Caco-2 (cell line): Measurements from ENCODE around the gene TCF3. TPM values are rescaled to one million over a fixed set of nuclear protein-coding genes. Genes with fewer than 3 reads are reported as not detected.

Source experiments
- BruUV-seq: library from RNA; stranded (reverse); fragments of 400-500 nt; replicated peaks from 2 replicates; lab custom pipeline; 2021; lab: Mats Ljungman, UMichigan
- CTCF ChIA-PET: fragments of 300-600 bp; sonication (Branson Sonifier 250); formaldehyde crosslinking; loops from one replicate; lab custom pipeline; 2022; ENCODE audit warnings: antibody characterized with exemption; lab: Charles Lee
- POLR2A ChIA-PET: fragments of 300-600 bp; sonication (Branson Sonifier 250); formaldehyde crosslinking; loops from one replicate; lab custom pipeline; 2022; ENCODE audit warnings: antibody characterized with exemption; lab: Charles Lee
- DNase-seq, 2 experiments: peaks; one replicate each; pipeline versions ENCODE4 v3.0.0 to v3.0.0-alpha.2; 2020 to 2022
- H3K27me3 ChIP-seq: replicated peaks from 2 replicates; pipeline ENCODE4 v1.6.0; 2011; ENCODE audit warnings: low read length; ENCODE audit not compliant: control insufficient read depth, insufficient read depth
- H3K36me3 ChIP-seq: 2 replicates; pipeline ENCODE4 v1.5.1; 2011; ENCODE audit warnings: low read length; ENCODE audit not compliant: control insufficient read depth, insufficient read depth
- H3K4me1 ChIP-seq: fragments of 250-450 bp; sonication (Bioruptor Pico); 2 replicates; pipeline ENCODE4 v1.5.1; 2020; ENCODE audit warnings: mild to moderate bottlenecking
- H3K4me3 ChIP-seq: 2 replicates; pipeline ENCODE4 v1.5.1; 2011; ENCODE audit warnings: low read depth, mild to moderate bottlenecking, control low read depth, low read length
- H3K9me3 ChIP-seq: fragments of 250-450 bp; sonication (Bioruptor Pico); 2 replicates; pipeline ENCODE4 v1.5.1; 2020; ENCODE audit warnings: mild to moderate bottlenecking, moderate library complexity
- H3K27ac Mint-ChIP-seq: one replicate; pipeline ENCODE4 v1.8.0; 2022; ENCODE audit warnings: mixed read lengths; ENCODE audit not compliant: unreplicated experiment
- H3K27me3 Mint-ChIP-seq: one replicate; pipeline ENCODE4 v1.8.0; 2022; ENCODE audit warnings: mixed read lengths; ENCODE audit not compliant: insufficient read depth, unreplicated experiment
- H3K36me3 Mint-ChIP-seq: one replicate; pipeline ENCODE4 v1.8.0; 2022; ENCODE audit warnings: mild to moderate bottlenecking, mixed read lengths; ENCODE audit not compliant: insufficient read depth, unreplicated experiment
- H3K4me1 Mint-ChIP-seq: one replicate; pipeline ENCODE4 v1.8.0; 2022; ENCODE audit warnings: low read depth, mixed read lengths; ENCODE audit not compliant: unreplicated experiment
- H3K4me3 Mint-ChIP-seq: one replicate; pipeline ENCODE4 v1.8.0; 2022; ENCODE audit warnings: mild to moderate bottlenecking, moderate library complexity, mixed read lengths; ENCODE audit not compliant: unreplicated experiment
- H3K9me3 Mint-ChIP-seq: one replicate; pipeline ENCODE4 v1.8.0; 2022; ENCODE audit warnings: mixed read lengths; ENCODE audit not compliant: unreplicated experiment
- intact Hi-C: fragments of 100-400 bp; cut with micrococcal nuclease; formaldehyde crosslinking; loops from one replicate; pipeline ENCODE4 v1.10.0; 2022; ENCODE audit not compliant: unreplicated experiment
- total RNA-seq: library from RNA; stranded (reverse); gene quantifications from 2 replicates; pipeline ENCODE4 v1.2.3, GENCODE V29; 2022
- TF ChIP-seq, protein P1 (sequence below), 2 experiments: fragments of 200-600 bp in 1 of 2; IDR thresholded peaks; 1 replicate in 1 of 2; 2 replicates in 1 of 2; pipeline versions ENCODE4 v1.5.1 to v1.8.0; 2011 to 2022; ENCODE audit warnings: antibody characterized with exemption in 1 of 2, control low read depth in 1 of 2, inconsistent platforms in 1 of 2, low read depth in 1 of 2, low read length in 1 of 2, mild to moderate bottlenecking in 1 of 2, moderate library complexity in 1 of 2; ENCODE audit not compliant: insufficient read depth in 1 of 2, severe bottlenecking in 1 of 2, unreplicated experiment in 1 of 2

The TCF3 gene
- total RNA-seq, 1 experiment from 2014 or later: 147 TPM

DNA sequence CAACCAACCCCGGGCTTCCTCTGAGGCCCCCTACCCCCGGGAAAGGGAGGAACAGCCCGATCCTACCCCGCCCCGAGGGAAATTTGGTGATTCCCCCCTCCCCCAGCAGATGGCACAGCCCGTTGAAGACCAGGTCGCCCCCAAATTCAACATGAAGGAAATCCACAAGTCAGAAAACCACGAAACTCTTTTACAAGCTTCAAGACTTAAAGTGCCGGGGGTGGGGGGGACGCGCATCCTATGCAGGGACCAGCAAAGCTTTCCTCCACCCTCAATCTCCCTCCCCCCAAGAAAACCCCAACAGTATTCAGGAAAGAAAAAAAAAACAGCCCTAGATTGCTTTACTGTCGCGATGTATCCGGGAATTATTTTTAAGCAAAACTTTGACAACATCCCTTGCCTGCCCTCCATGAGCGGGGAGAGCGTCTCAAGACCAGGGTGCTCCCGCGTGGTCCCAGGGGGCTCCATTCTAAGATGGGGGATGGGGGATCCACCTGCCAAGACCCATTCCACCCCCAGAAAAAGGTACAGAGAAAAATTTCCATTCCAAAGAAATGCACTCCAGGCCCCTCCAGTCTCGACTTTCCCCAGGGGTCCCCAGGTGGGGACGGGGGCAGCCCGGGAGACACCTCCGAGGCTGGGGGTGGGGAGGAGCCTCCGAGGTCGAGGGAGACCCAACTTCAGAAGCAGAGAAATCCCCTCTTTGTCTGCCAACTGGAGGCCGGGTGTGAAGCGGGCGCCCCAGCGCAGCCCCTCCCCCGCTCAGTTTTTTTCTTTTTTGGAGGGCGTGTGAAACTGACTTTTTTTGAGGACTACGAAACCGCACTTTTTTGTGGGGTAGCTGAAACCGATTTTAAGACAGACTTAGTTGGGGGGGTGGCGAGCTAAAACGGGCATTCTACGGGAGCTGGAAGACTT, 1.5 kb downstream of the TCF3 start:
- BruUV-seq: TSS peak; percentile 42
- intact Hi-C loops: no loop called here

DNA sequence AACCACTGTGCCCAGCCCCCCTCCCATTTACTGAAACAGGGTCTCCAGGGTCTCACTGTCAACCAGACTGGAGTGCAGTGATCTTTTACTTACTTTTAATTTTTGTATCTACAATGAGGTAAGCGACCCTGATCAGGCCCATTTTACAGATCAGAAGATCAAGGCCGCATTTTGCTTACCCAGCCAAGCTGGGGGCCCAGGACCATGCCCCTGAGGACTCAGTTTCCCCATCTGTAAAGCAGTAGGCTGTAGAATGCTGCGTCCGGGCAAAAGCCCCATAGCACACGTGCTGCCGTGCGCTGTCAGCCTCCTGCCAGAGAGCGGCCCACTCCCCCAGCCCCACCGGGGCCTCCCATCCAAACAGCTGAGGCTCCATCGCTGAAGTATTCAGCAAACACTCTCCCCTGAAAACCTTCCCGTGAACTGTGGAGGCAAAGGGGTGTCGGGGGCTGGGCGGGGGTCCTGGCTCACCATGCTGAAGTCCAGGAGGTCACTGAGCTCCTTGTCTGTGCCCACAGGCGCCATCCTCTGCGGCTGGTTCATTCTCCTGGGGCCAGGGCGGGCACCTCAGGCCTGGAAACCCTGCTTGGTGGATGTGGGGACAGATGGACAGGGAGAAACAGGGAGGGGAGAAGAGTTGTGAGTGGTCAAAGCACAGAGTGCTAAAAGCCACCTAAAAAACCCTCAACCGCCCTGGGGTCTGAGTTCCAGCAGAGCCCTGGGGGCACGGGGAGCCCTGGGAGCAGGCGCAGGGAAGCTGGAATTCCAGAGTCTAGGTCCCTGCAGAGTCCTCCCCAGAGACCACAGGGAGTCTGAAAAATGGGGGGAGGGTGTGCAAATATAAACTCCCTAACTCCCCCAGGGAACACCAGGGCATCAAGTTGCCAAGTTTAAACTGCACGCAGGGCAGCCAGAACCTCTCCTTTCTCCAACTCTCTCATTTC, 2.4 kb downstream of the TCF3 start:
- Mint-ChIP-seq H3K27ac (peak overlapping the region; percentile 67), H3K27me3 (no peaks in the 10 kb centered on the region), H3K4me1 (no peaks in the 10 kb centered on the region), H3K9me3 (no peaks in the 10 kb centered on the region), H3K36me3 (peaks cover 45% of the 10 kb centered on the region), H3K4me3 (peak overlapping the region; percentile 76)
- H3K4me3 ChIP-seq: no peak overlapping the region
- H3K9me3 ChIP-seq: no peaks in the 10 kb centered on the region
- ChIA-PET CTCF (interaction anchor here (0.7 kb wide), 1 partner anchor 315 kb away, joined by 6 read pairs; no protein-coding TSS in a partner anchor), POLR2A (no interaction called here)
- H3K4me1 ChIP-seq: no peaks in the 10 kb centered on the region
- H3K27me3 ChIP-seq: no peaks in the 10 kb centered on the region
- TF ChIP-seq, protein P1, sequence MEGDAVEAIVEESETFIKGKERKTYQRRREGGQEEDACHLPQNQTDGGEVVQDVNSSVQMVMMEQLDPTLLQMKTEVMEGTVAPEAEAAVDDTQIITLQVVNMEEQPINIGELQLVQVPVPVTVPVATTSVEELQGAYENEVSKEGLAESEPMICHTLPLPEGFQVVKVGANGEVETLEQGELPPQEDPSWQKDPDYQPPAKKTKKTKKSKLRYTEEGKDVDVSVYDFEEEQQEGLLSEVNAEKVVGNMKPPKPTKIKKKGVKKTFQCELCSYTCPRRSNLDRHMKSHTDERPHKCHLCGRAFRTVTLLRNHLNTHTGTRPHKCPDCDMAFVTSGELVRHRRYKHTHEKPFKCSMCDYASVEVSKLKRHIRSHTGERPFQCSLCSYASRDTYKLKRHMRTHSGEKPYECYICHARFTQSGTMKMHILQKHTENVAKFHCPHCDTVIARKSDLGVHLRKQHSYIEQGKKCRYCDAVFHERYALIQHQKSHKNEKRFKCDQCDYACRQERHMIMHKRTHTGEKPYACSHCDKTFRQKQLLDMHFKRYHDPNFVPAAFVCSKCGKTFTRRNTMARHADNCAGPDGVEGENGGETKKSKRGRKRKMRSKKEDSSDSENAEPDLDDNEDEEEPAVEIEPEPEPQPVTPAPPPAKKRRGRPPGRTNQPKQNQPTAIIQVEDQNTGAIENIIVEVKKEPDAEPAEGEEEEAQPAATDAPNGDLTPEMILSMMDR (IDR thresholded peaks at IDR 0.05; ENCODE audit: insufficient read depth in 1 of 2, low read depth in 1 of 2, low read length in 1 of 2, severe bottlenecking in 1 of 2, unreplicated experiment in 1 of 2): no peak
- H3K36me3 ChIP-seq: peaks cover 3% of the 10 kb centered on the region; the same call in 1 of the 2 replicates
- no TSS peak for BruUV-seq
- DNase-seq: no peak
- intact Hi-C loops: no loop called here

More for the DNA sequence above, 1.5 kb downstream of the TCF3 start:
- H3K4me3 ChIP-seq: peak overlapping the region; percentile 66
- Mint-ChIP-seq H3K27me3 (no peaks in the 10 kb centered on the region), H3K4me3 (peak overlapping the region; percentile 76), H3K36me3 (peaks cover 36% of the 10 kb centered on the region), H3K4me1 (no peaks in the 10 kb centered on the region), H3K27ac (peak overlapping the region; percentile 67), H3K9me3 (no peaks in the 10 kb centered on the region)
- no peaks in the 10 kb centered on the region for H3K4me1 ChIP-seq
- peaks cover 3% of the 10 kb centered on the region; the same call in 1 of the 2 replicates for H3K36me3 ChIP-seq
- ChIA-PET CTCF (interaction anchor here (0.7 kb wide), 1 partner anchor 316 kb away, joined by 6 read pairs; no protein-coding TSS in a partner anchor), POLR2A (no interaction called here)
- peak in 1 of 2 experiments; percentile 30 for DNase-seq
- H3K9me3 ChIP-seq: no peaks in the 10 kb centered on the region
- TF ChIP-seq, protein P1 (IDR thresholded peaks at IDR 0.05; ENCODE audit: insufficient read depth in 1 of 2, low read depth in 1 of 2, low read length in 1 of 2, severe bottlenecking in 1 of 2, unreplicated experiment in 1 of 2): no peak
- no peaks in the 10 kb centered on the region for H3K27me3 ChIP-seq
